GM13977 (cell line): ENCODE measurements around the gene MAFG.

Experiments
- DNase-seq: peaks from one replicate; pipeline ENCODE4 v3.0.0; 2012; ENCODE audit warnings: low spot score
- in situ Hi-C: fragments of 300-500 bp; cut with MboI; formaldehyde crosslinking; loops from one replicate; pipeline ENCODE4 v1.12.0; 2022; ENCODE audit warnings: low sequenced_read_pairs, low pct_unique_long_range_greater_than_20kb, mixed read lengths, inconsistent platforms; ENCODE audit not compliant: unreplicated experiment
- TF ChIP-seq, protein P1 (sequence below): IDR thresholded peaks from 2 replicates; pipeline ENCODE4 v1.5.1; 2012; ENCODE audit warnings: mild to moderate bottlenecking, control low read depth; ENCODE audit not compliant: insufficient read depth; ENCODE audit errors: extremely low read depth, missing control alignments

Gene MAFG

DNA sequence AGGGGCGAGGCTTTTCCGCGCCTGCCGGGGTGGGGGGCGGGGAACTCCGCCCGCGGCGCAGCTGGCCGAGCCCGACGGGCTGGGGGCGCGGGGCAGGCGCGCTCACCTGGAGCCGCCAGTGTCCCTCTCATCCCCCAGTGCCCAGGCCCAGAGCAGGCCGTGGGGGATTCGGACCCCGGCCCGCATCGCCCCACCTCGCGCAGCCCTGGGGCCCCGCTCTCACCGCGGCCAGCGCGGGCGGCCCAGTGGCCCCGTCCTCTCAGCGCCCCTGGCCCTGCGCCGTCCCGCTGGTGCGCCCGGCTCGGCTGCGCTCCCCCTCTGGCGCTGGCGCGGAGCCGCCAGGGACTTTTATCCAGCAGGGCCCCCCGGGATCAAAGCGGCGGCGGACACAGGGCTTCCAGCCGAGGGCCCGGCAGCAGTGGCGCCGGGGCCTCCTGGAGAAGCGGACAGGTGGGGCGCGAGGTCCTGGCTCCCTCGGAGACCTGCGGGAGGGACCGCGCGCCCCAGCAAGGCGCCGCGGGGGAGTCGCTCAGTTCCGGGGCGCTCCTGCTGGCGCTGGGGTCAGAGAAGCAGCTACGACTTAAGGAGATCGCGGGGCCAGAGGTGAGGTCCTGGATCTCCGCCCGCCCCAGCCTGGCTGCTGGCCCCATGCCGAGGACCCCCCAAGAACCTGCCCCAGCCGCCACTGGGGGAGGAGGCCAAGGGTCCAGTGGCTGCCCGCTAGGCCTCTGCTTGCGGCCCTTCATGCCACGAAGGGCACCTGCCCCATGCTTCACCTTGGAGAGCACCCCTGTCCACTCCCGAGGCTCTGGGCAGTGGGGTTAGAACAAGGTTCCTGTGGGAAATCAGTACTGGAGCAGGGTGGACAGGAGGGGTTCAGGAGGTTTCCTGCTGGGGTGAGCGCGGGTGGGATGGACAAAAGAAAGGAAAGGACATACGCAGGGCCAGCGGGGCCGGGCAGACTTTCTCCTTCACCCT, 34.3 kb upstream of the MAFG start:
- TF ChIP-seq, protein P1, sequence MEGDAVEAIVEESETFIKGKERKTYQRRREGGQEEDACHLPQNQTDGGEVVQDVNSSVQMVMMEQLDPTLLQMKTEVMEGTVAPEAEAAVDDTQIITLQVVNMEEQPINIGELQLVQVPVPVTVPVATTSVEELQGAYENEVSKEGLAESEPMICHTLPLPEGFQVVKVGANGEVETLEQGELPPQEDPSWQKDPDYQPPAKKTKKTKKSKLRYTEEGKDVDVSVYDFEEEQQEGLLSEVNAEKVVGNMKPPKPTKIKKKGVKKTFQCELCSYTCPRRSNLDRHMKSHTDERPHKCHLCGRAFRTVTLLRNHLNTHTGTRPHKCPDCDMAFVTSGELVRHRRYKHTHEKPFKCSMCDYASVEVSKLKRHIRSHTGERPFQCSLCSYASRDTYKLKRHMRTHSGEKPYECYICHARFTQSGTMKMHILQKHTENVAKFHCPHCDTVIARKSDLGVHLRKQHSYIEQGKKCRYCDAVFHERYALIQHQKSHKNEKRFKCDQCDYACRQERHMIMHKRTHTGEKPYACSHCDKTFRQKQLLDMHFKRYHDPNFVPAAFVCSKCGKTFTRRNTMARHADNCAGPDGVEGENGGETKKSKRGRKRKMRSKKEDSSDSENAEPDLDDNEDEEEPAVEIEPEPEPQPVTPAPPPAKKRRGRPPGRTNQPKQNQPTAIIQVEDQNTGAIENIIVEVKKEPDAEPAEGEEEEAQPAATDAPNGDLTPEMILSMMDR: no peak
- in situ Hi-C loops: no loop called here
- DNase-seq: no peak

DNA sequence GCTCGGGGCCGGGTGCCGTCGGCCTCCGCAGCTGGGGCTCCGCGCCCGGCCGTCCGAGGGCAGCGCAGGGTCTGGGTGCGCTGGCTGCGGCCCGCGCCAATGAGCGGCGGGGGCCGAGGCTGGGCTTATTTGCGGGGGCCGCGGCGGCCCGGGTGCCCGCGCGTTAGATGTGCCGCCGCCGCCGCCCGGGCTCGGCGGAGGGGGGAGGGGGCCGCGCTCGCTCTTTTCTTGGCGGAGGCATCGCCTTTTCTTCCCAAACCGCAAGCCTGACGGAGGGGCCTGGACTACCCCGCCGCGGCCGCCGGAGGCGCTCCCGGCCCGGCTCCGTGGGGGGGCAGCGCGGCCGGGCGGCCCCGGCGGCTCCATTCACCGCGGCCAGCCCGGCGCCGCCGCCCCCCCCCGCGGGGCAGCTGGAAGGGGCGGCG, 33.6 kb upstream of the MAFG start, which contains the start of gene NOTUM:
Gene NOTUM (minus strand): TSS at position 101 of the 425 bp plus-strand sequence. CDS start 278 bp downstream, outside the sequence.
- in situ Hi-C loops: no loop called here
- no peak for DNase-seq
- TF ChIP-seq, protein P1: peak; percentile 30

DNA sequence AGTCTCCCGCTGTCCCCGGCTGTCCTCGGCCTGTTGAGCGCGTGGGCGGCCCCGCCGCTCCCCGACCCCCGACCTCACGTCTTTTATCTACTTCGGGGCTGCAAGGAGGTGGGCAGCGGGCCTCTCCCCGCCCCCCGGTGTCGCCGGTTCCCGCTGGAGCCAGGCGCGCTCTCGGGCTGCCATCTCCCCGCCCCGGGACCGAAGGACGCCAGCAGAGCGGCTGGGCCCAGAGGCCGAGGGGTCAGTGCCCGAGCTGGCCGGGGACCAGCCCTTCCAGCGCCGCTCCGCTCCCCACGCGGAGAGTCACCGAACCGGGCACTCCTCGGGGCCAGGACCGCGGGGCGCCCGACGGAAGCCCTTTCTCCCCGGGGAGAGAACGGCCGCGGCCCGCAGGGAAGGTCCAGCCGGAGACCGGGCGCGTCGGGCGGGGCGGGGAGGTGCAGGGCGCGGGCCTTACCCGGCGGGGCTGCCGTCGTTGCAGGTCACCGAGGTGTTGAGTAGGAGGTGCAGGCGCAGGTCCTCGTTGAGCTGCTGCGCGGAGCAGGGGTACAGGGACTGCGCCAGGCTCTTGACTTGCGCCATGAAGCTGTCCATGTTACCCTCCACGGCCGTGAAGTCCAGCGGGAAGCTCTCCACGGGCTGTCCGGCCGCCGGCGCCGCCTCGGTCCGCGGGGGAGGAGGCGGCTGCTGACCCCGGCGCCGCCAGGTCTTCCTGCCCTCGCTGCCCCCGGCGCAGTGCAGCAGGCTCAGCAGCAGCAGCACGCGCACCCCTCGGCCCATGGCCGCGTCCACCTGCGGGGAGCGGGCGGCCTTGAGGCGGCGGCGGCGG, 32.8 kb upstream of the MAFG start:
- in situ Hi-C loops: no loop called here
- DNase-seq: no peak
- TF ChIP-seq, protein P1: no peak

DNA sequence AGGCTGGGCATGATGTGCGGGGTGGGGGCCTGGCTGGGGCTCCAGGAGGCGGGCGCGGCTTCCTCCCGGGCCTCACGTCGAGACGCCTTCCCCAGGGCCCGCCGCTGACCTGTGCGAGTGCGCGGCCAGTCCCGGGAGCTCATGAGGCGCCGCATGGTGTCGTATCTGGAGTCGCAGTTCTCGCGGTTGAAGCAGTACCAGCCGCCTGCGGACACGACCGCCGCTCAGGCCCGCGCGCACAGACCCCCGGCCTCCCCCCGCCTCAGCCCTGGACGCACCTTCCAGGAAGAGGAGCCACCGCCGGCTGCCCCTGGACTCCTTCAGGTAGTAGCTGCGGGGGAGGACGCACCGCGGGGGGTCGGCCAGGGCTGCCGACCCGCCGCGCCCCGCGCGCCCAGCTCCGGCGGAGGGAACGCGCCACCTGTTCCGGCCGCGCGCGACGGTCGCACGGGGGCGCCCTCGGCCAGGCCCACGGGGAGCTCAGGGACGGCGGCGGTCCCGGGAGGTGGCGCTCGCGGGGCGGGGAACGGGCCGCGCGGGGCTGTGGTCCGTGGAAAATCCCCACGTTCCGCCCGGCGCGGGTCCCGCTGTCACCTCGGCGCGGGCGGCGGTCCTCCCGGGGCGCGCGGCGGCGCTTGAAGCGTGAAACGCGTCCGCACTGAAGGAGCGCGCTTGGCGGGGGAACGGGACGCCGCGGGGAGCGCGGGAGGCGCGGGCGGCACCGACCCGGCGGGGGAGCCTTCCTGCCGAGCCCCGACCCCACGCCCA, 32.0 kb upstream of the MAFG start:
- TF ChIP-seq, protein P1: peak; percentile 100
- in situ Hi-C loops: no loop called here
- peak; percentile 92 for DNase-seq

DNA sequence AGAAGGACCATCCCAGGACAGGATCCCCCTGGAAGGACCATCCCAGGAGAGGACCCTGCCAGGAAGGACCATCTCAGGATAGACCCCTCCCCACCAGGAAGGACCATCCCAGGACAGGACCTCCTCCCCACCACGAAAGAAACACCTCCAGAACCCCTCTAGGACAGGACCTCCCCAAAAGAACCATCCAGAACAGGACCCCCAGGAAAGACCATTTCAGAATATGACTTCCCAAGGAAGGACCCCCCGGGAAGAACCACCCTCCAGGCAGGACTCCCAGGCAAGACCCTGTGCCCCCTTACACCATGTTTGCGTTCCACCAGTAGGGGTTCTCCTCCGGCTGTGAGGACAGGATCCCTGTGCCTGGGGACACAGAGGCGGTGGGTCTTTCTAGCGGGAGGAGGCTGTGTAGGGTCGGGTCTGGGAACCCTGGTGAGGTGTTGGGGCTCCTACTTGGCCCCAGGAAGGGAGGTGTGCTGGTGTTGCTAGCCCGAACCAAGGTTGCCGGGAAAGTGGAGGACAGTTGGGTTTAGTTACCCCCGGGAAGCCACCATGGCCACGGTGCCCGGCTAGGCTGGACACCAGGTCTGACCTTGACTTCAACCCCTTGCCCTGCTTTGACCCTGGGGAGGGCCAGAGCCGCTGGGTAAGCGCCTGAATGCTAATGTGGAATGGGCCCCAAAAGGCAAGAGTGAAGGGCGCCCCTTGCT, 31.3 kb upstream of the MAFG start:
- no peak for DNase-seq
- in situ Hi-C loops: no loop called here
- TF ChIP-seq, protein P1: no peak
